D721Med (cell line): ENCODE measurements around the gene TBC1D22B.

Experiments
- DNase-seq: peaks from one replicate; pipeline ENCODE4 v3.0.0; 2011; ENCODE audit warnings: low spot score; ENCODE audit not compliant: insufficient read length
- FAIRE-seq: peaks from 2 replicates; lab custom pipeline; 2011; peaks lifted over from hg19 to GRCh38; lab: Jason Lieb, UNC
- TF ChIP-seq, protein P1 (sequence below): IDR thresholded peaks from 2 replicates; pipeline ENCODE4 v1.5.1; 2012; ENCODE audit warnings: mild to moderate bottlenecking, control low read depth; ENCODE audit not compliant: insufficient read depth; ENCODE audit errors: missing control alignments

TBC1D22B gene

GRCh38 chr6:37256692-37257319, 766 bp upstream of the TBC1D22B start:
- DNase-seq (no peak), FAIRE-seq (no peak)
- TF ChIP-seq, protein P1, sequence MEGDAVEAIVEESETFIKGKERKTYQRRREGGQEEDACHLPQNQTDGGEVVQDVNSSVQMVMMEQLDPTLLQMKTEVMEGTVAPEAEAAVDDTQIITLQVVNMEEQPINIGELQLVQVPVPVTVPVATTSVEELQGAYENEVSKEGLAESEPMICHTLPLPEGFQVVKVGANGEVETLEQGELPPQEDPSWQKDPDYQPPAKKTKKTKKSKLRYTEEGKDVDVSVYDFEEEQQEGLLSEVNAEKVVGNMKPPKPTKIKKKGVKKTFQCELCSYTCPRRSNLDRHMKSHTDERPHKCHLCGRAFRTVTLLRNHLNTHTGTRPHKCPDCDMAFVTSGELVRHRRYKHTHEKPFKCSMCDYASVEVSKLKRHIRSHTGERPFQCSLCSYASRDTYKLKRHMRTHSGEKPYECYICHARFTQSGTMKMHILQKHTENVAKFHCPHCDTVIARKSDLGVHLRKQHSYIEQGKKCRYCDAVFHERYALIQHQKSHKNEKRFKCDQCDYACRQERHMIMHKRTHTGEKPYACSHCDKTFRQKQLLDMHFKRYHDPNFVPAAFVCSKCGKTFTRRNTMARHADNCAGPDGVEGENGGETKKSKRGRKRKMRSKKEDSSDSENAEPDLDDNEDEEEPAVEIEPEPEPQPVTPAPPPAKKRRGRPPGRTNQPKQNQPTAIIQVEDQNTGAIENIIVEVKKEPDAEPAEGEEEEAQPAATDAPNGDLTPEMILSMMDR, result no peak

DNA sequence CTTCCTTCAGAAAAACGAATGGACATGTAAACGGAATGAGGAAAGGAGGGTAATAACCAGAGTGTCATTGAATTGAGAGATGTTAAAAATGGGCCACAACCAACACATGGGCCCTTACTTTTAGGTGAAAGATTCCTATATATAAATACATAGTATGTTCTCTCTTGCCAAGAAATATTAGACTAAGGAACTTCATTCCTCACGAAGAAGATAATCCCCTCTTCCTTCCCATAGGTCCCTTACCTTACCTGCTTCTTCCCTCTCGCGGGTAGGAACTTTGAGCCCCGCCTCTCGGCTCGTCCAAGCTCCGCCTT, 295 bp upstream of the TBC1D22B start:
- TF ChIP-seq, protein P1, result no peak
- FAIRE-seq (no peak), DNase-seq (no peak)

DNA sequence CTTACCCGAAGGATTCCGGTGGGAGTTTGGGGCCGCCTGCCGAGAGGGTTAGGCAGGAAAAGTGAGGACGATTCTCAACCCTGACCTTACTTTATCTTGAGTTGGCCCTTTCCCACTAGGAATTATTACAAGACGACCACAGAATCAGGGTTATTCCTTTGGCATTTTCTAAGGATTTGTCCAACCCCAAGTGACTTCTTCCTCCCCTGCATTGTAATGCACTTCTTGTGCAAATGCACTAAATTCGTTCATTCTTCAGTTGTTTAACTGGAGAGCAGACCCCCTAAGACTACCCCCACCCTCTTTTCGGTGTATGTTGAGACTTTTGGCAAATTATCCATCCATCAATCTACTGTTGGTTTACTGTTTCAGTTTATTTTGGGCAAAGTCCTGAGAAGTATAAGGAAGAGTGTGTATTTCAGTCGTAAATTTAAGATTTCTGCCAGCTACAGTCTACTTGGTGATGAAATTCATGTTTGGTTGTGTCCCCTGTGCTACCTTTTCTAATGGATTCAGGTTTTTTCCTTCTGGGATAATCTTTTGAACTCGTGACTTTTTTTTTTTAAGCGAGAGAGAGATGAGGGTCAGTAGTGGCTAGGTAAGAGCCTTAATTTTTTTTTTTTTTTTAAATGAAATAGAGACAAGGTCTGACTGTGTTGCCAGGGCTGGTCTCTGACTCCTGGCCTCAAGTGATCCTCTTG, 983 bp downstream of the TBC1D22B start:
- DNase-seq (no peak), FAIRE-seq (no peak)
- TF ChIP-seq, protein P1, result no peak

DNA sequence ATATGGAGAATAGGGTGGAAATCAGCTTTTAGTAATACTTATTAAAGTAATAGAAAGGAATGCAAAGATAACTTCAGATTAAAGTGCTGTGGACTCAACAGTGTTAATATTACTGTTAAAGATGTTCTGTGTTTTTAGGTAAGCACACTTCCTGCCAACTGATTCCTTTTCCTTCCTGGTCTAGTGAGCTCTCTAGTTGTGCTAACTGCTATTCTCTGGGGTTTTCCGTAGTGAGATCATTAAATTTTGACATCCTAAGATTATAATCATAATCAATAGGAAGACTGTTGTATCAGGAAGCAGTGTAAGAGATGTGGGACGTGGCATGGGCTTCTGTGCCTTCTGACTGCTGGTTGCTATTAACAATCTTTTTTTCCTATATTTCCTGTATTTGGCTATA, 1.6 kb downstream of the TBC1D22B start:
- no peak for FAIRE-seq
- TF ChIP-seq, protein P1, result no peak

DNA sequence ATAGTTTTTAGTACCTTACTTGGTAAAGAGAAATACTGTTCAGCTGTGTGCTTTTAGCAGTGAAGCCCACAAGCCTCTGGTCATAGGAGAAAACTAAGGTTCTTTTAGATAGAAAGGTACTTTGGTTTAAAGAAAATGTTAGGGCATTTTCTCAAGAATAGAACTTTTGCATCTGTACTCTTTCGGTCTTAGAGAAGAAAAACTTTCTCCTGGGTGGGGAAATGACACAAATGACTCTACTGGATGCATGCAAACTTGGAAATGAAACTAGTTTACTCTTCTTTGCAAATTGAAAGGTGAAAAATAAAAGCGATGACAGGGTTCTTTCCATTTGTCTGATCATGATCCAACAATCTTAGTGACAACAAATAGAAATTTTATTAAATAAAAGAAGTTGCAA, 2.5 kb downstream of the TBC1D22B start:
- no peak for FAIRE-seq
- TF ChIP-seq, protein P1, result no peak
- no peak for DNase-seq

More for the DNA sequence above, 1.6 kb downstream of the TBC1D22B start:
- DNase-seq, result no peak

GRCh38 chr6:37260444-37260843, 2.9 kb downstream of the TBC1D22B start:
- TF ChIP-seq, protein P1, result no peak
- FAIRE-seq, result no peak
- DNase-seq, result no peak

DNA sequence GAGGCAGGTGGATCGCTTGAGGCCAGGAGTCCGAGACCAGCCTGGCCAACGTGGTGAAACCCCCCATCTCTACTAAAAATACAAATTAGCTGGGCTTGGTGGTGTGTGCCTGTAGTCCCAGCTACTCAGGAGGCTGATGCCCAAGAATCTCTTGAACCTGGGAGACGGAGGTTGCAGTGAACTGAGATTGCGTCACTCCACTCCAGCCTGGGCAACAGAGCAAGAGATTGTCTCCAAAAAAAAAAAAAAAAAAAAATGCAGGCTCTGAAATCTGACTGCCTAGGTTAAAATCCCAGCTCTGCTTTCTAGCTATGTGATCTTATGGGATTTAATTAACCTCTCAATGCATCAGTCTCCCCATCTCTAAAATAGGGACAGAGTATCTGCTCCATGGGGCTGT, 3.6 kb downstream of the TBC1D22B start:
- TF ChIP-seq, protein P1, result no peak
- DNase-seq (no peak), FAIRE-seq (no peak)
